Measurements from ENCODE around the gene AKR1A1. TPM values are rescaled to one million over a fixed set of nuclear protein-coding genes. Genes with fewer than 3 reads are reported as not detected.

AKR1A1 gene
- total RNA-seq, 2 experiments from 2014 or later: 140 to 181 TPM

DNA sequence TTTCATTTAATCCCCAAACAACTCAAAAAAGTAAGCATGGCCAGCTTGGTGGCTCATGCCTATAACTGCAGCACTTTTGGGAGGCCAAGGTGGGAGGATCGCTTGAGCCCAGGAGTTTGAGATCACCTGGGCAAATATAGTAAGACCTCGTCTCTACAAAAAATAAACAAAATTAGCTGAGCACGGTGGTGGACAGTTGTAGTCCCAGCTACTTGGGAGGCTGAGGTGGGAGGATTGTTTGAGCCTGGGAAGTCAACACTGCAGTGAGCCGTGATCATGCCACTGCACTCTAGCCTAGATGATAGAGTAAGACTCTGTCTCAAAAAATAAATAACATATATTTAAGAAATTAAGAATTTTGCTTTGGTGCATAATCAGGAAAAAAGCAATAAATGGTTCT is 6.1 kb upstream of the AKR1A1 start:
- ChIA-PET POLR2A (interaction anchor here (1.0 to 2.8 kb wide), 3 partner anchors 23 to 725 kb away, joined by 3 to 13 read pairs (median 3); partner anchors contain the start of gene PRDX1), CTCF (interaction anchor here (0.7 to 3.0 kb wide), 6 partner anchors 10 to 1444 kb away, joined by 3 to 13 read pairs (median 4); no protein-coding TSS in a partner anchor)
- intact Hi-C loops (cut with DNase I, micrococcal nuclease): loop anchor here (1.0 to 2.0 kb wide), 2 partner anchors 22 to 23 kb away; partner anchors contain the start of gene PRDX1 (in 1 of the 2)
- Mint-ChIP-seq H3K9me3 (ENCODE audit: low read depth) (no peaks in the 10 kb centered on the region), H3K27me3 (no peaks in the 10 kb centered on the region), H3K4me1 (peaks cover 31% of the 10 kb centered on the region), H3K4me3 (no peak overlapping the region), H3K27ac (no peak overlapping the region), H3K36me3 (ENCODE audit: low read depth) (no peaks in the 10 kb centered on the region)
- no peak for ATAC-seq
- DNase-seq: no peak

DNA sequence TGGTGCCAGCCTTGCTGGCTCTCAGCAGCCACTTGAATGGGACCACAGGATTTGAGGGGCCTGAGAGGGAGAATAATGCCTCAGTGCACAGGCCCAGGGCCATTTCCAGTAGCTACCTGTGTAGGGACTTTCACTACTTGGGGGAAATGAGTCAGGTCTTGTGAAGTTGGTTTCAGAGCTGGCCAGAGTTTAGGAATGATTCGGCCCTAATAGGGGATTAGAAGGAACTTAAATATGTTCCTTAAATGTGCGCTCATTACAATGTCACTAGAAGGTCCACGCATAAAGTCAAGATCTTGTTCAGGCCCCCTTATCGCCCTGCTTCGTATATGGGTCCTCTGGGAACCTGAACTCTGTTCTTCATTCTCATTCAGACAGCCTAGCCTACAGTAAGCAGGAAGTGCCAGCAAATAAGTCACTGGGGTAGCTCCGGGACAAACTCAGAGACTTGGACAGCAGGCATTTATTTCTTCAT is 5.6 kb upstream of the AKR1A1 start:
- Mint-ChIP-seq H3K27me3 (no peaks in the 10 kb centered on the region), H3K4me1 (peaks cover 31% of the 10 kb centered on the region), H3K36me3 (ENCODE audit: low read depth) (no peaks in the 10 kb centered on the region), H3K27ac (no peak overlapping the region), H3K9me3 (ENCODE audit: low read depth) (no peaks in the 10 kb centered on the region), H3K4me3 (no peak overlapping the region)
- ATAC-seq: peak; percentile 54
- POLR2A ChIA-PET: interaction anchor here (0.5 to 2.8 kb wide), 5 partner anchors 23 to 724 kb away, joined by 3 to 13 read pairs (median 4); partner anchors contain the start of gene PRDX1
- CTCF ChIA-PET: interaction anchor here (0.6 to 3.0 kb wide), 9 partner anchors 10 to 1445 kb away, joined by 3 to 13 read pairs (median 5); partner anchors contain the start of gene TMEM69
- intact Hi-C loops (cut with DNase I, micrococcal nuclease): loop anchor here in 1 of 2 experiments (2.0 kb wide), 1 partner anchor 22 kb away; no protein-coding TSS in a partner anchor
- DNase-seq: peak; percentile 41

DNA sequence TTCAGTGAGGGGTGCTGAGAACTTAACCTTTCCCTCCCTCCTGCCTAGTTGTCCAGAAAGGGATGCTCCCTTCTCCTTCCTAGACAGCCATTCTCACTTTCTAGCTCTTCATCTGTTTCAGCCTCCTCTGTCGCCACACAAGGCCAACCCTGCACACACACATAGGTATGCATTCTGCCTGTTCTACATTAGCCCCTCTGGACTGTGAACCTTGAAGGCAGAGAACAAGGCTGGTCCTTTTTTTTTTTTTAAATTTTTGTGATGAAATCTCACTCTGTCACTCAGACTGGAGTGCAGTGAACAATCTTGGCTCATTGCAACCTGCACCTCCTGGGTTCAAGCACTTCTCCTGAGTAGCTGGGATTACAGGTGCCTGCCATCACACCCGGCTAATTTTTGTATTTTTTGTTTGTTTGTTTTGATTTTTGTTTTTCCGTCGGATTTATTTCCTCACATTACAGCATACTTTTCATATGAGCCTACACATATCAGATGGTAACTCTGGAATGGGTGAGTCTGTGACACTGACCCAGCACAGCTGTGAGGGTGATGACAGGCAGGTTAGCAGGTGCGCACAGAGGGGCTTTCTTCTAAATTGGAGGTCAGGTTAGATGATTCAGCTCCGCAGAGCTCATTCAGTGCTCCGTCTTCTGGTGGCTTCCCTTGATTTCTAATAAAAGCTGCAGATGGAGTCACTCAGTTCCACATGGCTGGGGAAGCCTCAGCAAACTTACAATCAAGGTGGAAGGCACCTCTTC is 4.9 kb upstream of the AKR1A1 start:
- H3K4me3 Mint-ChIP-seq: no peak overlapping the region
- ChIA-PET CTCF (interaction anchor here (0.6 to 3.0 kb wide), 7 partner anchors 9 to 155 kb away, joined by 3 to 13 read pairs (median 5); partner anchors contain the start of gene TMEM69), POLR2A (interaction anchor here (0.5 to 2.8 kb wide), 5 partner anchors 24 to 725 kb away, joined by 3 to 13 read pairs (median 4); partner anchors contain the start of gene PRDX1)
- no peaks in the 10 kb centered on the region for H3K36me3 Mint-ChIP-seq (ENCODE audit: low read depth)
- ATAC-seq (no peak), DNase-seq (no peak)
- no peaks in the 10 kb centered on the region for H3K27me3 Mint-ChIP-seq
- no peaks in the 10 kb centered on the region for H3K9me3 Mint-ChIP-seq (ENCODE audit: low read depth)
- intact Hi-C loops (cut with DNase I, micrococcal nuclease): loop anchor here in 1 of 2 experiments (2.0 kb wide), 1 partner anchor 23 kb away; no protein-coding TSS in a partner anchor
- H3K4me1 Mint-ChIP-seq: peaks cover 31% of the 10 kb centered on the region
- H3K27ac Mint-ChIP-seq: no peak overlapping the region

DNA sequence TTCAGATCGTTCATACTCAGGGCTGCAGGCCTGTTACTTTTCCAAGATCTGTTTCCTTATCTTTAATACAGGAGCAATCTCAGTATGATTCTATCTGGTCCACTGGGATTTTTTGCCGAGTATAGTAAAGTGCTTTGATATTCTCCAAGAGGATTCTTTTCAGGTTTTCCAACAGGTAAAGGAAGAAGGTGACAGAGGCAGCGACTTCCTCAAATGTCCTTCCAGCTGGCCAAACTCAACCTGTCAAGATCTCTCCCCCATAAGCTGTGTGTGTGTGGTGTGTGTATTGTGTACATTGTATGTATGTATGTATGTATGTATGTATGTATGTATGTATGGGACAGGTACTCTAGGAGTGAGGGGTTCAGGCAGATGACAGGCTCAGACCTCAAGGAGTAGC is 1.1 kb downstream of the AKR1A1 start:
- H3K4me1 Mint-ChIP-seq: peaks cover 14% of the 10 kb centered on the region
- ChIA-PET POLR2A (interaction anchor here (1.0 to 2.2 kb wide), 5 partner anchors 30 to 761 kb away, joined by 3 to 27 read pairs (median 7); partner anchors contain the start of genes MUTYH, PRDX1 and TOE1), CTCF (interaction anchor here (0.7 to 1.4 kb wide), 9 partner anchors 9 to 693 kb away, joined by 3 to 12 read pairs (median 4); partner anchors contain the start of gene PRDX1)

DNA sequence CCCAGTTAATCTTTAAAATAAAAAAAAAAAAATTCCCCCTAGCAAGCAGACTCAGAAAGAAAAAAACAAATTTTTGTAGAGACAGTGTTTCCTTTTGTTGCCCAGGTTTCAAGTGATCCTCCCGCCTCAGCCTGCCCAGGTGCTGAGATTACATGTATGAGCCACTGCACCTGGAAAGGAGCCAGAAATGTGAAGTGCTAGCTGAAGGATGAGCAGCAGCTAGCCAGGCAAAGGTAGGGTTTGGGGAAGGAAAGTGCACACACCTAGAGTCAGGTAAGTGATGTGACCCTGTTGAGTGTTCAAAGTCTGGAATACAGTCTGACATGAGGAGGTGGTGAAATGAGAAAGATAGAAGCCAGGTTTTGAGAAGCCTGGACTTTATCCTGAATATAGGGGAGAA is 1.7 kb downstream of the AKR1A1 start:
- Mint-ChIP-seq H3K36me3 (ENCODE audit: low read depth) (peaks cover 14% of the 10 kb centered on the region), H3K4me3 (peak overlapping the region; percentile 94), H3K9me3 (ENCODE audit: low read depth) (no peaks in the 10 kb centered on the region), H3K27me3 (no peaks in the 10 kb centered on the region), H3K27ac (peak overlapping the region; percentile 56), H3K4me1 (peaks cover 16% of the 10 kb centered on the region)
- DNase-seq (peak; percentile 36), ATAC-seq (no peak)
- CTCF ChIA-PET: interaction anchor here (0.8 kb wide), 1 partner anchor 806 kb away, joined by 3 read pairs; no protein-coding TSS in a partner anchor
- intact Hi-C loops (cut with DNase I, micrococcal nuclease): no loop called here
- POLR2A ChIA-PET: interaction anchor here (1.1 kb wide), 1 partner anchor 30 kb away, joined by 7 read pairs; the partner anchor contains the start of gene PRDX1

More for the DNA sequence above, 1.1 kb downstream of the AKR1A1 start:
- intact Hi-C loops (cut with DNase I, micrococcal nuclease): loop anchor here (1.0 to 2.0 kb wide), 4 partner anchors 18 to 565 kb away; partner anchors contain the start of gene EIF2B3 (in 1 of the 2)
- H3K4me3 Mint-ChIP-seq: peak overlapping the region; percentile 94
- H3K27ac Mint-ChIP-seq: peak overlapping the region; percentile 94
- ATAC-seq (no peak), DNase-seq (no peak)
- no peaks in the 10 kb centered on the region for H3K27me3 Mint-ChIP-seq
- no peaks in the 10 kb centered on the region for H3K9me3 Mint-ChIP-seq (ENCODE audit: low read depth)
- H3K36me3 Mint-ChIP-seq (ENCODE audit: low read depth): peaks cover 13% of the 10 kb centered on the region

DNA sequence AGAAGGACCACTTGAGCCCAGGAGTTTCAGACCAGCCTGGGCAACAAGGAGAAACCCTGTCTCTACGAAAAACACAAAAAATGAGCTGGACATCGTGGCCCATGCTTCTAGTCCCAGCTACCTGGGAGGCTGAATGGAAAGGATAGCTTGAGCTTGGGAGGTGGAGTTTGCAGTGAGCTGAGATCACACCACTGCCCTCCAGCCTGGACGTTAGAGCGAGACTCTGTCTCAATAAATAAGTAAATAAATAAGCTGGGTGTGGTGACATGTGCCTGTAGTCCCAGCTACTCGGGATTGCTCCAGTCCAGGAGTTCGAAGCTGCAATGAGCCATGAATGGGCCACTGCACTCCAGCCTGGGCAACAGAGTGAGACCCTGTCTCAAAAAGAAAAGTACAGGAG is 3.6 kb downstream of the AKR1A1 start:
- ChIA-PET POLR2A (interaction anchor here (1.2 kb wide), 1 partner anchor 14 kb away, joined by 3 read pairs; no protein-coding TSS in a partner anchor), CTCF (interaction anchor here (1.9 kb wide), 1 partner anchor 9 kb away, joined by 7 read pairs; no protein-coding TSS in a partner anchor)
- no peak for DNase-seq
- Mint-ChIP-seq H3K4me1 (peaks cover 19% of the 10 kb centered on the region), H3K27ac (no peak overlapping the region), H3K4me3 (no peak overlapping the region), H3K9me3 (ENCODE audit: low read depth) (no peaks in the 10 kb centered on the region), H3K36me3 (ENCODE audit: low read depth) (peaks cover 18% of the 10 kb centered on the region), H3K27me3 (no peaks in the 10 kb centered on the region)
- no peak for ATAC-seq
- intact Hi-C loops (cut with DNase I, micrococcal nuclease): no loop called here

DNA sequence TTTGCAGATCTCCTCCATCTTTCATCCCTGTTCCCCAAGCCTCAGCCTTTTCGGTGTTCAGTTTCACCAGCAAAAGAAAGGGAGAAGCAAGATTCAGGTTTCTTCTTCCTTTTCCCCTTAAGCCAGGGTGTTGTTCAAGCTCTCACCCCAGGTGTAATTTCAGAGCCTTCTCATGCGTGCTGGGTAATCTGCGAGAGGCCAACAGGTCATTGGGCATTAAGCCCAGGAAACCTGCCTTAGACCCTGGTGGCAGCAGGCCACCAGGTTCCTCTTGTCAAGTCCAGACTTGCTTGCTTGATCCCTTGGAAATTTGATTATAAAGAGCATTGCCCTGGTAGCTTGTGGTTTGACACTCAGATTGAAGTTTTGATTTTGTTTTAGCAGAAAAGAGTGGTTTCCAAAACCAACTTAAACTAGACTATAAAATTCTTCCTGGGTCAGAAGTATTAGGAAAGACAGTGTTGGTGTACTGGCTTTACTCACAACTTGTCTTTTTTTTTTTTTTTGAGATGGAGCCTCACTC is 6.9 kb downstream of the AKR1A1 start:
- peaks cover 14% of the 10 kb centered on the region for H3K4me1 Mint-ChIP-seq
- ATAC-seq: no peak
- DNase-seq: no peak
- CTCF ChIA-PET: interaction anchor here (0.6 to 1.5 kb wide), 7 partner anchors 11 to 876 kb away, joined by 3 to 7 read pairs (median 4); partner anchors contain the start of genes MMACHC and TESK2
- intact Hi-C loops (cut with DNase I, micrococcal nuclease): no loop called here
- H3K36me3 Mint-ChIP-seq (ENCODE audit: low read depth): peaks cover 28% of the 10 kb centered on the region
- POLR2A ChIA-PET: interaction anchor here (0.6 to 1.1 kb wide), 4 partner anchors 26 to 738 kb away, joined by 3 to 4 read pairs (median 4); partner anchors contain the start of gene PRDX1
- no peak overlapping the region for H3K4me3 Mint-ChIP-seq
- H3K27me3 Mint-ChIP-seq: no peaks in the 10 kb centered on the region
- H3K27ac Mint-ChIP-seq: peak overlapping the region; percentile 12
- no peaks in the 10 kb centered on the region for H3K9me3 Mint-ChIP-seq (ENCODE audit: low read depth)

DNA sequence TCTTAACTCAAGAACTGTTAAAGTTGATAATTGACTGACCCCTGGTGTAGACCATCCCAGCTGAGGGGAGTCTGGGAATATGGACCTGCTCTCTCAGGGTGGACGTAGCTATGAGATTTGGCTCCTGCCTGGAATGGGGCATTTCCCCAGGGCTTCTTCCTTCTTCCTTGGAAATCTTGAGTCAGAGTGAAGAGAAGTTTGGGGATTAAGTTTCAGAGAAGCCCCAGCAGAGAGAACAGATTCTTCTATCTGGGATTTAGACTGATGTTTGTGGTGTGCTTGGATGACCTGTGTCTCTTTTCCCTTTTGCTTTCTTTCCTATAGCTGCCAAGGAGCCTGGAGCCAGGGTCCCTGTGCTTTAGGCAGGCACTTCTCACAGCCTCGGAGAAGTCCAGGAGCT is 13.2 kb downstream of the AKR1A1 start:
- H3K36me3 Mint-ChIP-seq (ENCODE audit: low read depth): peaks cover 39% of the 10 kb centered on the region
- no peak overlapping the region for H3K4me3 Mint-ChIP-seq
- intact Hi-C loops (cut with DNase I, micrococcal nuclease): no loop called here
- POLR2A ChIA-PET: no interaction called here
- no peaks in the 10 kb centered on the region for H3K9me3 Mint-ChIP-seq (ENCODE audit: low read depth)
- ATAC-seq (no peak), DNase-seq (no peak)
- peaks cover 5% of the 10 kb centered on the region for H3K4me1 Mint-ChIP-seq
- H3K27me3 Mint-ChIP-seq: no peaks in the 10 kb centered on the region
- CTCF ChIA-PET: interaction anchor here (2.1 kb wide), 1 partner anchor 52 kb away, joined by 11 read pairs; no protein-coding TSS in a partner anchor
- no peak overlapping the region for H3K27ac Mint-ChIP-seq

DNA sequence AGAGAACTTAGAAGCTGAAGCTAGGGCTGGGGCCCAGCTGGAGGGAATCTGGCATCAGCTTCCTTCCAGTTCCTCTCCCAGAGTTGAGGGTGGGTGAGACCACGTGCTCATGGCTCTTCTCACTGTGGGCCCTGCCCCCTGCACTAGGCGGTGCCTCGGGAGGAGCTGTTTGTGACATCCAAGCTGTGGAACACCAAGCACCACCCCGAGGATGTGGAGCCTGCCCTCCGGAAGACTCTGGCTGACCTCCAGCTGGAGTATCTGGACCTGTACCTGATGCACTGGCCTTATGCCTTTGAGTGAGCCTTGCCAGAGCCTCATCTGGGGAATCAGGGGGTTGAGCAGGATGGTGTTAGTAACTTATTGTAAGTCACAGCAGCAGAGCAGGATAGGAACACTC is 16.1 kb downstream of the AKR1A1 start:
- DNase-seq: no peak
- H3K4me3 Mint-ChIP-seq: no peak overlapping the region
- no peaks in the 10 kb centered on the region for H3K27me3 Mint-ChIP-seq
- ChIA-PET CTCF (interaction anchor here (0.7 to 1.4 kb wide), 6 partner anchors 17 to 730 kb away, joined by 3 to 7 read pairs (median 4); partner anchors contain the start of genes NASP and PRDX1), POLR2A (no interaction called here)
- peaks cover 38% of the 10 kb centered on the region for H3K36me3 Mint-ChIP-seq (ENCODE audit: low read depth)
- intact Hi-C loops (cut with DNase I, micrococcal nuclease): no loop called here
- no peak for ATAC-seq
- H3K4me1 Mint-ChIP-seq: peaks cover under 1% of the 10 kb centered on the region
- H3K27ac Mint-ChIP-seq: no peak overlapping the region
- no peaks in the 10 kb centered on the region for H3K9me3 Mint-ChIP-seq (ENCODE audit: low read depth)

DNA sequence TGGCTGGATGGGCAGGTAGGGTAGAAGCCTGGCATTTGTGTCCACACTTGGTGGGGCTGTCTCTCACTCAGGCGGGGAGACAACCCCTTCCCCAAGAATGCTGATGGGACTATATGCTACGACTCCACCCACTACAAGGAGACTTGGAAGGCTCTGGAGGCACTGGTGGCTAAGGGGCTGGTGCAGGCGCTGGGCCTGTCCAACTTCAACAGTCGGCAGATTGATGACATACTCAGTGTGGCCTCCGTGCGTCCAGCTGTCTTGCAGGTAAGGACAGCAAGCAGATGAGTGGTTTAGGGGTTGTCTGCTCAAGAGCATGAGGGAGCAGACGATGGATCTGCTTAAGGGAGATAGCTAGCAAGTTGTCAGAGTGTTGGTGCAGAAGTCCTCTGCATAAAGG is 17.3 kb downstream of the AKR1A1 start:
- ATAC-seq: no peak
- Mint-ChIP-seq H3K27me3 (no peaks in the 10 kb centered on the region), H3K9me3 (ENCODE audit: low read depth) (no peaks in the 10 kb centered on the region), H3K36me3 (ENCODE audit: low read depth) (peaks cover 33% of the 10 kb centered on the region), H3K4me1 (no peaks in the 10 kb centered on the region), H3K4me3 (no peak overlapping the region), H3K27ac (no peak overlapping the region)
- intact Hi-C loops (cut with DNase I, micrococcal nuclease): no loop called here
- DNase-seq: no peak
- POLR2A ChIA-PET: interaction anchor here (0.6 to 1.5 kb wide), 5 partner anchors 14 to 749 kb away, joined by 3 to 4 read pairs (median 3); partner anchors contain the start of gene PRDX1
- CTCF ChIA-PET: interaction anchor here (1.2 to 8.3 kb wide), 11 partner anchors 9 to 207 kb away, joined by 3 to 107 read pairs (median 4); partner anchors contain the start of genes AKR1A1, CCDC163 and MMACHC

Measured in activated CD4-positive, alpha-beta T cell treated with anti-CD3 and anti-CD28 coated beads for 36 hours (primary cell).